ENCODE data around the gene KCNMB2. TPM values are rescaled to one million over a fixed set of nuclear protein-coding genes. Genes with fewer than 3 reads are reported as not detected.
A peak's percentile ranks its signal among the peaks of the same experiment; 100 is the strongest.

The KCNMB2 gene
- total RNA-seq, 1 donor: 1.1 TPM

GRCh38 chr3:178750639-178751300 lies 214.5 kb downstream of the KCNMB2 start:
- H3K27me3 ChIP-seq (ENCODE audit: insufficient read depth, low read length): no peaks in the 10 kb centered on the region
- no peak for TF ChIP-seq CTCF (IDR thresholded peaks at IDR 0.05; ENCODE audit: extremely low read depth, low read depth, low read length)
- H3K9me3 ChIP-seq (ENCODE audit: low read depth, low read length): no peaks in the 10 kb centered on the region
- no peak overlapping the region for H3K27ac ChIP-seq (ENCODE audit: low read depth, low read length)
- H3K4me3 ChIP-seq (ENCODE audit: insufficient read depth, low read length): no peak overlapping the region
- no peaks in the 10 kb centered on the region for H3K79me2 ChIP-seq (ENCODE audit: insufficient read depth, low read length)
- H2AFZ ChIP-seq (ENCODE audit: low read length): no peak overlapping the region
- no peak overlapping the region for H3K4me2 ChIP-seq (ENCODE audit: insufficient read depth, low read length)
- DNase-seq (ENCODE audit: insufficient read length, low spot score, missing footprints): peak; percentile 22
- H4K20me1 ChIP-seq (ENCODE audit: insufficient read depth, low read length): no peaks in the 10 kb centered on the region
- no peaks in the 10 kb centered on the region for H3K36me3 ChIP-seq (ENCODE audit: insufficient read depth, low read length)
- H3K4me1 ChIP-seq (ENCODE audit: insufficient read depth, low read length): no peaks in the 10 kb centered on the region

GRCh38 chr3:178752843-178753242 lies 216.6 kb downstream of the KCNMB2 start:
- no peak overlapping the region for H2AFZ ChIP-seq (ENCODE audit: low read length)
- no peak for DNase-seq (ENCODE audit: insufficient read length, low spot score, missing footprints)

GRCh38 chr3:178754852-178755510 lies 218.7 kb downstream of the KCNMB2 start:
- Histone ChIP-seq H3K4me2 (ENCODE audit: insufficient read depth, low read length) (no peak overlapping the region), H4K20me1 (ENCODE audit: insufficient read depth, low read length) (no peaks in the 10 kb centered on the region), H3K79me2 (ENCODE audit: insufficient read depth, low read length) (no peaks in the 10 kb centered on the region), H3K27ac (ENCODE audit: low read depth, low read length) (no peak overlapping the region), H3K27me3 (ENCODE audit: insufficient read depth, low read length) (no peaks in the 10 kb centered on the region), H3K4me3 (ENCODE audit: insufficient read depth, low read length) (no peak overlapping the region), H3K9me3 (ENCODE audit: low read depth, low read length) (no peaks in the 10 kb centered on the region), H3K4me1 (ENCODE audit: insufficient read depth, low read length) (no peaks in the 10 kb centered on the region), H2AFZ (ENCODE audit: low read length) (no peak overlapping the region), H3K36me3 (ENCODE audit: insufficient read depth, low read length) (no peaks in the 10 kb centered on the region)
- DNase-seq (ENCODE audit: insufficient read length, low spot score, missing footprints): no peak
- TF ChIP-seq CTCF (IDR thresholded peaks at IDR 0.05; ENCODE audit: extremely low read depth, low read depth, low read length): no peak

More at GRCh38 chr3:178752843-178753242, 216.6 kb downstream of the KCNMB2 start:
- no peak for TF ChIP-seq CTCF (IDR thresholded peaks at IDR 0.05; ENCODE audit: extremely low read depth, low read depth, low read length)
- Histone ChIP-seq H3K4me3 (ENCODE audit: insufficient read depth, low read length) (no peak overlapping the region), H3K9me3 (ENCODE audit: low read depth, low read length) (no peaks in the 10 kb centered on the region), H3K4me1 (ENCODE audit: insufficient read depth, low read length) (no peaks in the 10 kb centered on the region), H3K4me2 (ENCODE audit: insufficient read depth, low read length) (no peak overlapping the region), H3K27ac (ENCODE audit: low read depth, low read length) (no peak overlapping the region), H3K79me2 (ENCODE audit: insufficient read depth, low read length) (no peaks in the 10 kb centered on the region), H3K27me3 (ENCODE audit: insufficient read depth, low read length) (no peaks in the 10 kb centered on the region), H3K36me3 (ENCODE audit: insufficient read depth, low read length) (no peaks in the 10 kb centered on the region), H4K20me1 (ENCODE audit: insufficient read depth, low read length) (no peaks in the 10 kb centered on the region)

DNA sequence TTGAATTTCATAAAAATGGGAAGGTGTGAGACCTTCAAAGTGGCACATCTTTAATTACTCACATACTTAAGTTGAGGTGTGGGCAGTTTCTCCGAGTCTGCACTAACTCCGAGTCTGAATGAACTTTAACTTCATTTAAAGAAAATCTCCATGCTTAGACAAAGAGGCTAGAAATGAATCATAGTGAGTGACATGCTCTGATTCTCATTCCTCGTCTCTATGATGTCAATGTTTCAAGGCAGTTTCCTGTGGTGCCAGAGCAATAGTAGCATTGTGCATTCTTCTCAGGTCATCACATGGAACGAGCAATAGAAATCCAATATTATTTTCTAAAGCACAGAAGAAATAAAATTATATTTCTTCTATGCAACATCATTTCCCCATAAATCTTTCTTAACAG lies 224.8 kb downstream of the KCNMB2 start:
- H3K4me2 ChIP-seq (ENCODE audit: insufficient read depth, low read length): no peak overlapping the region
- H3K36me3 ChIP-seq (ENCODE audit: insufficient read depth, low read length): no peaks in the 10 kb centered on the region
- no peak for DNase-seq (ENCODE audit: insufficient read length, low spot score, missing footprints)
- no peak overlapping the region for H3K4me3 ChIP-seq (ENCODE audit: insufficient read depth, low read length)
- no peak for TF ChIP-seq CTCF (IDR thresholded peaks at IDR 0.05; ENCODE audit: extremely low read depth, low read depth, low read length)
- no peaks in the 10 kb centered on the region for H3K27me3 ChIP-seq (ENCODE audit: insufficient read depth, low read length)
- H4K20me1 ChIP-seq (ENCODE audit: insufficient read depth, low read length): no peaks in the 10 kb centered on the region
- H3K79me2 ChIP-seq (ENCODE audit: insufficient read depth, low read length): no peaks in the 10 kb centered on the region
- H2AFZ ChIP-seq (ENCODE audit: low read length): no peak overlapping the region
- H3K27ac ChIP-seq (ENCODE audit: low read depth, low read length): no peak overlapping the region
- no peaks in the 10 kb centered on the region for H3K4me1 ChIP-seq (ENCODE audit: insufficient read depth, low read length)
- H3K9me3 ChIP-seq (ENCODE audit: low read depth, low read length): no peaks in the 10 kb centered on the region
